ENCODE results near the gene TENM4.

The TENM4 gene

DNA sequence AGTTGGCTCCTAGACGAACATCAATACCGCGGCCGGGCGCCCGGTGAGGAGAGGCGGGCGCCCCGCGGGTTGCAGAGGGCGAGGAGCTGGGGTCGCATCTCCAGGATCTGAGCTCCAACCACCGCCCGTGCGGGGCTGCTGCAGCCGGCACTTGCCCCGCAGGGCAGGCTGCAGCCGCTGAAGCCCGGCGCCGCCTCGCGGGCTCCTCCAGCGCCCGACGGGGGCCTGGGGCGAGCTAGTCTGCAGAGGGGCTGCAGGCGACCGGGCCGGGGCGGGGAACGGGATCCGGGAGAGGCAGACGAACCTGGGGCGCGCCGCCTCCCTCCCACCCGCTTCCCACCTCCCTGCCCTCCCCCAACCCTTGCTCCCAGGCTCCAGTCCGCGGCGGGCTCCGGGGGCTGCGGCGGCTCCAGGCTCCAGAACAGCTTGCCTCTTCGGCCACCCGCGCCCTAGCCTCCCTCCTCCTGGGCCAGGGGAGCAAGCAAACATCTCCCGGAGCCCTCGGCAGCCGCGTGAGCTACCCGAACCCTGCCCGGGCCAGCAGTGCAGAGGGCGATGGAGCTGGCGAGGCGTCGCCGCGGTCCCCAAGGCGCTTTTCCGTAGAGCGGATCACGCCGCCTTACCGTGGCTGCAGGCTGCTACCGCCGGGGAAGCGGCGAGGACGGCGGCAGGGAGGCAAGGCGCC, 802 bp downstream of the TENM4 start:
- peak overlapping the region; percentile 30 for H2BK12ac ChIP-seq (ENCODE audit: low read length)
- no peak overlapping the region for H3K27ac ChIP-seq (replicated peaks; ENCODE audit: low read length)
- WGBS, 2 donors (ENCODE audit: extremely low coverage in 2 of 2, insufficient read length in 2 of 2, insufficient replicate concordance in 1 of 2): no CpG with 5 or more reads among the region's 72 CpGs
- H3K4me2 ChIP-seq (ENCODE audit: insufficient read depth, low read length, poor library complexity, severe bottlenecking): peak overlapping the region; percentile 84
- peaks cover 2 to 39% (median 5%) of the 10 kb centered on the region in 3 experiments for H3K27me3 ChIP-seq (ENCODE audit: control insufficient read depth in 3 of 3, insufficient read depth in 3 of 3, low read depth in 1 of 3, low read length in 3 of 3)
- H3K23ac ChIP-seq (ENCODE audit: low read depth, low read length, poor library complexity): peak overlapping the region; percentile 81
- H3K9me3 ChIP-seq (replicated peaks in 1 of 2; ENCODE audit: control insufficient read depth in 2 of 2, insufficient read depth in 1 of 2, low read depth in 1 of 2, low read length in 2 of 2): no peaks in the 10 kb centered on the region
- DNase-seq (ENCODE audit: low spot score): peak; percentile 55
- H3K4ac ChIP-seq (ENCODE audit: low read length): no peak overlapping the region
- peak overlapping the region; percentile 7 for H4K91ac ChIP-seq (ENCODE audit: low read depth, low read length, poor library complexity)
- no peaks in the 10 kb centered on the region for H3K36me3 ChIP-seq (replicated peaks in 1 of 2; ENCODE audit: control insufficient read depth in 2 of 2, insufficient read depth in 2 of 2, low read length in 2 of 2)
- H3K18ac ChIP-seq (ENCODE audit: low read length): peak overlapping the region; percentile 97
- peak overlapping the region; percentile 68 for H2BK15ac ChIP-seq (ENCODE audit: low read length)
- H2AK5ac ChIP-seq (ENCODE audit: low read depth, low read length): no peak overlapping the region
- H4K8ac ChIP-seq (ENCODE audit: low read depth, low read length): no peak overlapping the region
- H2BK120ac ChIP-seq (ENCODE audit: low read depth, low read length): no peak overlapping the region
- peak overlapping the region; percentile 95 for H2AFZ ChIP-seq (ENCODE audit: low read length)
- H3K14ac ChIP-seq (ENCODE audit: low read length): peak overlapping the region; percentile 91
- H3K4me3 ChIP-seq (ENCODE audit: low read length in 2 of 2): peak overlapping the region; percentile 90 to 91
- peak overlapping the region; percentile 98 for H3K9ac ChIP-seq (ENCODE audit: low read depth, low read length, poor library complexity)
- peaks cover 7% of the 10 kb centered on the region for H3K79me1 ChIP-seq (ENCODE audit: low read depth, low read length)
- H3K4me1 ChIP-seq (ENCODE audit: control insufficient read depth in 2 of 2, insufficient read depth in 1 of 2, low read depth in 1 of 2, low read length in 2 of 2): peaks cover 16 to 25% of the 10 kb centered on the region in 2 donors
- H2BK5ac ChIP-seq (ENCODE audit: low read length): no peak overlapping the region

DNA sequence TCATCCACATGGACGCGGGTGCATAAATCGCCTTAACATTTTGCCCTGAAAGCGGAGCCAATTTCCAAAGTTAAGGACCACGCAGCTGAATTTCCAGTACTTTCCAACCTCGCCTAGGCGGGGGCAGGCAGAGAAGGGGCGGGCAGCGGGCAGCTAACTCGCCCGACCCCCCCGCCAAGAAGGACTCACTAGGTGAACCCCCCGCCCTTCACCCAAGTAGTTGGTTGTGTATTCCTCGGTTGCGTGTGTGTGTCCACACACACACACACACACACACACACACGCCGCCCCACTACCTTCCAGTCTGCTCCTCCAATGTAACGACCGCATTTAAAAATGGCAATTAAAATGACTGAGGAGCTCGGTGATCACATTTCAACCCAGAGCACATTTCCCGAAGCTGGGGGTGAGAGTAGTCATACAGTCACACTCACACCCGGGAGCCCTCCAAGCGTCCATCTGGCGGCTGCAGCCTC, 1.4 kb downstream of the TENM4 start:
- Histone ChIP-seq H3K27ac (replicated peaks; ENCODE audit: low read length) (no peak overlapping the region), H3K14ac (ENCODE audit: low read length) (peak overlapping the region; percentile 17), H3K4ac (ENCODE audit: low read length) (no peak overlapping the region), H3K9ac (ENCODE audit: low read depth, low read length, poor library complexity) (peak overlapping the region; percentile 24), H2BK5ac (ENCODE audit: low read length) (no peak overlapping the region), H3K23ac (ENCODE audit: low read depth, low read length, poor library complexity) (no peak overlapping the region), H3K36me3 (replicated peaks in 1 of 2; ENCODE audit: control insufficient read depth in 2 of 2, insufficient read depth in 2 of 2, low read length in 2 of 2) (no peaks in the 10 kb centered on the region), H3K4me2 (ENCODE audit: insufficient read depth, low read length, poor library complexity, severe bottlenecking) (peak overlapping the region; percentile 84), H2AK5ac (ENCODE audit: low read depth, low read length) (peak overlapping the region; percentile 29), H2BK15ac (ENCODE audit: low read length) (no peak overlapping the region), H3K4me3 (ENCODE audit: low read length in 2 of 2) (peak overlapping the region; percentile 90 to 91), H4K8ac (ENCODE audit: low read depth, low read length) (no peak overlapping the region), H3K27me3 (ENCODE audit: control insufficient read depth in 3 of 3, insufficient read depth in 3 of 3, low read depth in 1 of 3, low read length in 3 of 3) (peaks cover 2 to 39% (median 5%) of the 10 kb centered on the region in 3 experiments), H3K9me3 (replicated peaks in 1 of 2; ENCODE audit: control insufficient read depth in 2 of 2, insufficient read depth in 1 of 2, low read depth in 1 of 2, low read length in 2 of 2) (no peaks in the 10 kb centered on the region), H4K91ac (ENCODE audit: low read depth, low read length, poor library complexity) (no peak overlapping the region), H3K4me1 (ENCODE audit: control insufficient read depth in 2 of 2, insufficient read depth in 1 of 2, low read depth in 1 of 2, low read length in 2 of 2) (peaks cover 15 to 21% of the 10 kb centered on the region in 2 donors), H3K18ac (ENCODE audit: low read length) (peak overlapping the region; percentile 97), H3K79me1 (ENCODE audit: low read depth, low read length) (peaks cover 7% of the 10 kb centered on the region), H2BK12ac (ENCODE audit: low read length) (no peak overlapping the region), H2AFZ (ENCODE audit: low read length) (peak overlapping the region; percentile 95), H2BK120ac (ENCODE audit: low read depth, low read length) (no peak overlapping the region)
- no CpG with 5 or more reads among the region's 24 CpGs for WGBS, 2 donors (ENCODE audit: extremely low coverage in 2 of 2, insufficient read length in 2 of 2, insufficient replicate concordance in 1 of 2)
- DNase-seq (ENCODE audit: low spot score): no peak

DNA sequence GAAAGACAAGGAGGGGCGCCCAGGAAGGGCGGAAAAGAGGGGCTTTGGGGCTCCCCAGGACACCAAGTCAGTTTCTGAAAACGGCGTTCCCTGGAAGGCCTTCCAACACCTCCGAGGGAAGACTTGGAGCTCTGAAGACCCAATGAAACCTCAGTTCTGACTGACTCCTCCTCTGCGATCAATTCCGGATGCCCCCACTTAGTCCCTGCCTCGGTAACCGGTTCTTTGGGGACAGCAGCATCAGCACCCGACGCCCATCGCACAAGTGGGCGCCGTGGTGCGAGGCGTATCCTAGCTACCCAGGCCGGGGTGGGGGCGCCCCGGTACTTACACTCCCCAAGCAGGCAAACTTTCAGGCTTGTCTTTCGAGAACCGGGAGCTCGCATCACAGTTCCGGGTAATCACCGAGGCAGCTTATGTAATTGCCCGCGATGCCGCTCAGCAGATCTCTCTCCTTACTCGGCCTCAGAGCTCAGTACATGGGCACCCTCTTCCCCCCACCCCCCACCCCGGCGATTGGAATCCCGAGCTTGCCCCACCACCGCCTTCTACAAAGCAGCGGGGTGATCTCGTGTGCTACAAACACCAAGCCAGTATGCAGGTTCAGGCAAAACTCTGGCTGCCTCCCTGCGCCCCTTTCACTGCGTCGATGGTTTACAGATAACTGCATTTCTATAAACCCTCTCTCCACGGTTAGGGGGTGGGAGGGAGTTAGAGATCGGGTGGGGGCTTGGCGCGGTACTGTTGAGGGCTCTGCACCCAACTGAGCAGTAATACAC, 2.0 kb downstream of the TENM4 start:
- no peak overlapping the region for H2BK120ac ChIP-seq (ENCODE audit: low read depth, low read length)
- no peak overlapping the region for H2BK12ac ChIP-seq (ENCODE audit: low read length)
- no CpG with 5 or more reads among the region's 41 CpGs for WGBS, 2 donors (ENCODE audit: extremely low coverage in 2 of 2, insufficient read length in 2 of 2, insufficient replicate concordance in 1 of 2)
- no peaks in the 10 kb centered on the region for H3K36me3 ChIP-seq (replicated peaks in 1 of 2; ENCODE audit: control insufficient read depth in 2 of 2, insufficient read depth in 2 of 2, low read length in 2 of 2)
- H3K4me1 ChIP-seq (ENCODE audit: control insufficient read depth in 2 of 2, insufficient read depth in 1 of 2, low read depth in 1 of 2, low read length in 2 of 2): peaks cover 15 to 21% of the 10 kb centered on the region in 2 donors
- no peak overlapping the region for H4K8ac ChIP-seq (ENCODE audit: low read depth, low read length)
- peak overlapping the region; percentile 29 for H2AK5ac ChIP-seq (ENCODE audit: low read depth, low read length)
- H3K27ac ChIP-seq (replicated peaks; ENCODE audit: low read length): no peak overlapping the region
- H2BK15ac ChIP-seq (ENCODE audit: low read length): no peak overlapping the region
- H3K18ac ChIP-seq (ENCODE audit: low read length): peak overlapping the region; percentile 54
- peak overlapping the region; percentile 84 for H3K4me2 ChIP-seq (ENCODE audit: insufficient read depth, low read length, poor library complexity, severe bottlenecking)
- peak overlapping the region; percentile 90 to 91 for H3K4me3 ChIP-seq (ENCODE audit: low read length in 2 of 2)
- no peak overlapping the region for H3K14ac ChIP-seq (ENCODE audit: low read length)
- no peak overlapping the region for H3K23ac ChIP-seq (ENCODE audit: low read depth, low read length, poor library complexity)
- H2AFZ ChIP-seq (ENCODE audit: low read length): peak overlapping the region; percentile 95
- H3K9me3 ChIP-seq (replicated peaks in 1 of 2; ENCODE audit: control insufficient read depth in 2 of 2, insufficient read depth in 1 of 2, low read depth in 1 of 2, low read length in 2 of 2): no peaks in the 10 kb centered on the region
- H4K91ac ChIP-seq (ENCODE audit: low read depth, low read length, poor library complexity): no peak overlapping the region
- H3K27me3 ChIP-seq (ENCODE audit: control insufficient read depth in 3 of 3, insufficient read depth in 3 of 3, low read depth in 1 of 3, low read length in 3 of 3): peaks cover 2 to 41% (median 5%) of the 10 kb centered on the region in 3 experiments
- no peak overlapping the region for H3K4ac ChIP-seq (ENCODE audit: low read length)
- peak; percentile 17 for DNase-seq (ENCODE audit: low spot score)
- H2BK5ac ChIP-seq (ENCODE audit: low read length): no peak overlapping the region
- peak overlapping the region; percentile 24 for H3K9ac ChIP-seq (ENCODE audit: low read depth, low read length, poor library complexity)
- H3K79me1 ChIP-seq (ENCODE audit: low read depth, low read length): peaks cover 7% of the 10 kb centered on the region
